GM19025 (cell line): ENCODE results near the gene HEPN1.
"Not testable (repeated sequence)": the region's sequence is repeated elsewhere in the genome, so short reads cannot be mapped to it uniquely, and the experiment has no call there.

Source experiments
- ATAC-seq: cut with Tn5 transposase; IDR thresholded peaks from one replicate; pipeline ENCODE4 v1.9.1; 2021; ENCODE audit warnings: mild to moderate bottlenecking, low read depth, moderate library complexity; ENCODE audit not compliant: unreplicated experiment

Gene HEPN1

GRCh38 chr11:124938206-124938765 is 19.2 kb downstream of the HEPN1 start:
- ATAC-seq, result no peak

DNA sequence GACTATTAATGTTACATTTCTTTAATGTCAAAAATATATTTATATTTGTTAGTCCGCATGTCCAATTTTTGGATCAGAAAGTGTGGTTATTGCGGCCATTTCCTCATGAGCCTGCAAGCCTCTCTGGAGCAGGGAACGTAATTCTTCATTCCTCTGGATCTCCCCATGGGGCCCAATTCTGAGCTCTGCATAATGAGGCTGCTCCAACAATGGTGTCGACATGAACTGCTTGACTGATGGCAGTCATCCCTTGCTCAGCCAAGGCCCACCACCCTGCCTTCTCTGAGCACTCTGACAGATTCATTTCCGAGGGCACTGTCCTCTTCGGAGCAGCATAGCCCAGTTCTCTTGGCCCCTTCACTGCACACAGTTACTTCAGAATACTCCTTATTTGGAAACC is 19.9 kb downstream of the HEPN1 start:
- no peak for ATAC-seq

GRCh38 chr11:124941703-124942102 is 22.7 kb downstream of the HEPN1 start:
- no peak for ATAC-seq

GRCh38 chr11:124942466-124943253 is 23.6 kb downstream of the HEPN1 start:
- no peak for ATAC-seq

DNA sequence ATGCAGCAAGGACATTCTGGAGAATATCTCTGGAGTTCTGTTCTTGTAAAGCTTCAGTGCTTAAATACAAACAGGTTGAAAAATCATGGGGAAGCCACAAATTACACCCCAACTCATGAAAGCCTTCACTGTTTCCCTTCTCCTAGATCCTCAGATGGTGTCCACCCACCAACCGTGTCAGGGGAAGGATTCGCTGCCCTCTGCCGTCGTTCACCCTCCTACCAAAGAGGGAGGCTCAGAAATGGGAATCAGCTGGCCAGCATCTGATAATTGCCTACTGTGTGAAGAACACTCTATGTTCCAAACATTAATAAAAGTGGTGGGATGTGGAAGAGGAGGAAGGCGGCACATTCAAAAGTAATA is 24.2 kb downstream of the HEPN1 start:
- ATAC-seq, result no peak

DNA sequence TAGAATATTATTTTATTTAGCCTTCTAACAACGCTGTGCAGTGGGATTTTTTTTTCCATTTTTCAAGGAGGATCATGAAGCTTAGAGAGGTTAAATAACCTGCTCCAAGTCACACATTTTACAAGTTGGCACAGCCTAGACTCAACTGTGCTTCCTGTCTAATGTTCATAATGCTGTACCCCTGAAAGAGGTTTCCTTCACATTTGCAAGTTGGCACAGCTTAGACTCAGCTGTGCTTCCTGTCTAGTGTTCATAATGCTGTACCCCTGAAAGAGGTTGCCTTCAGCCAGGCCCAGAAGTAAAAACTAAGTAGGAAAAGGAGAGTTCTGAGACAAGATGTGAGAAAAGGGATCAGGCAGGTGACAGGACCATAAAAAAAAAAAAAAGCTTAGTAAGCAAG is 24.7 kb downstream of the HEPN1 start:
- ATAC-seq, result no peak

GRCh38 chr11:124944565-124944964 is 25.5 kb downstream of the HEPN1 start:
- no peak for ATAC-seq

DNA sequence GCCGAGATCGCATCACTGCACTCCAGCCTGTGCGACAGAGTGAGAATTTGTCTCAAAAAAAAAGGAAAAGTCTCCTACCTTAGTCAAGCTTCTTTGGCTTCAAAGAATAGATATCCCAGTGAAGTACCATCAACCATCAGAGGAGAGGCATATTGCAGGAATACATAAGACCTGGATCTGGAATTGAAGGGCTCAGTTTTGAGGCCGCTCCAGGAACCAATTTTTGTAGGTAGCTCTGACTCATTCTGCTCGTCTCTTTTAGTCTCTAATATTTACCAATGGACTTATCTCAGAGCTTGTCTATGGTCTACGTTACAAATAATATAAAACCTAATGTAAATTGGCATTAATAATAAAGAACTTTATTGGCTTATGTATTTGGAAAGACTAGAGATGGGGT is 26.8 kb downstream of the HEPN1 start:
- no peak for ATAC-seq

DNA sequence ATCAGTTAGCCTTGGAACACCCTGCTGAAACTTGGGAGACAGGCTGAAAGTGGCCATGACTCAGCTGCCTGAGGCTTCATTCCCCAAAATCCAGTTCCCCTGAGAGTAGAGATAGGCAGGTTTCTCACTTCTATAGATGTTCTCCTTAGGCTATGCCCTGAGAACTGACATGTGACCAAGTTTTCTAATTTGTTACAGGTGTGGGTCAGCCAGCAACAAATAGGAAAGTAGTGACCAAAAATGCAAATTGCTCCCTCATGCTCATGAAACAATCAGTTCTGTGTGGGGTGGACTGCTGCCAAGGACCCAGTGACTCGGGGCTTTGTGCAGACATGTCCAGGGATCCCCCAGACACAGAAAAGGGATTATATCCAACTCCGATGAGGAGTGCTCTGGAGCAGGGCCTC is 27.7 kb downstream of the HEPN1 start:
- no peak for ATAC-seq

DNA sequence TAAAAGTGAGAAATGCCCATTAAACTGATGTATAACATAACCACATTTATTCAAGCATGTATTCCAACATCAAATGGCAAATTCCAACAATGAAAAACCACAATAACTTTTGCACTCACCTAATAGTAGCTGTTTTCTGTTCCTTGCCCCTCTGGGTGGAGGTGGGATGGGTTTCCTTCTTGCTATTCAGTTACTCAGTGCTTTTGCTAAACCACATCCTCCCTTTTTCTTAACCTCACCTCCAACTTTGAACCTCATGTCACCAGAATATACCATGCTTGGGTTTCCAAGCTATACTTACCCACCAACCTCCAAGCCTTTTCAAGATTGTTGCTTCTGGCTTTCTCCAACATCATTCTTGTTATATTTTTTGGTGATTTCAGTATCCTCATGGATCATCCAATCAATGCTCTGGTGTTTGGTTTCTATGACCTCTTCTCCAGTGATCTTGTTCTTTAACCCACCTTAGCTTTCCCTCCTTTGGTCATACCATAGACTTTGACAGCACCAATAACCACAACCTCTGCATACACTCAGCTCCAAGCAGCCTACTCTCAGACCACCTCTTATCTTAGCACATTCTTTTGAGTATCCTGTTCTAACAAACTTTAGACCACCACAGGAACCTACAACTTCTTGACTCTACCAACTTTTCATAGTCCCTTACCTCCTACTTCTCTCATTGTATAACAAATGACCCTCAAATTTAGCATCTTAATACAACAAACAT is 31.7 kb downstream of the HEPN1 start:
- ATAC-seq, result no peak

DNA sequence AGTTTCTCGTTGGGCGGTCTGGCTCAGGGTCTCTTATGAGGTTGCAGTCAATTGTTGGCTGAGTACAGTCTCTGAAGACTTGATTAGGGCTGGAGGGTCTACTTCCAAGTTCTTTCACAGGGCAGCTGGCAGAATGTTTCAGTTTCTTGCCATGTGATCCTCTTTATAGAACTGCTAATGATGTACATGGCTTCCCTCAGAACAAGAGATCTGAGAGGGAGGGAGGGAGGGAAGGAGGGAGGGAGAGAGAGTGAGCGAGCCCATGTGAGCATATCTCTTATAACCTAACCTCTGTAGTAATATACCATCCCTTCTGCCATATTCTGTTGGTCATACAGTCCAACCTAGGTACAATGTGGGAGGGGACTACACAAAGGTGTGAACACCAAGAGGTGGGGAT is 32.3 kb downstream of the HEPN1 start:
- no peak for ATAC-seq

GRCh38 chr11:124953753-124954589 is 34.9 kb downstream of the HEPN1 start, which contains the start of gene CCDC15:
CCDC15 (plus strand) TSS chr11:124954202; CDS start chr11:124954733, 531 bp downstream.
- peak; percentile 100 for ATAC-seq

DNA sequence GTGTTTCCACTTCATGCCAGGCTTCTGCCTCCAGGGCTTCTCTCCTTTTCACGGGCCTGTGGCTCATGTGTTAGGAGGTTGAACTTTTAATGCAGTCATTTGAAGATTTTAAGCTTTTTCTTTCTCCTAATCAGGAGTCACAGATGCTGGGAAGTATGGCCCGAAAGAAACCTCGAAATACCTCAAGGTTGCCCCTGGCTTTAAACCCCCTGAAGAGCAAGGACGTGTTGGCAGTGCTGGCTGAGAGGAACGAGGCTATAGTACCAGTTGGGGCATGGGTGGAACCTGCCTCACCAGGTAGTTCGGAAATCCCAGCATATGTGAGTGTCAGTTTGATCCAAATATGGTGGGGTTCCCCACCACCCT is 35.5 kb downstream of the HEPN1 start:
- ATAC-seq, result no peak

- ATAC-seq, result no peak
Observed at GRCh38 chr11:124955035-124955434, 36.0 kb downstream of the HEPN1 start.

DNA sequence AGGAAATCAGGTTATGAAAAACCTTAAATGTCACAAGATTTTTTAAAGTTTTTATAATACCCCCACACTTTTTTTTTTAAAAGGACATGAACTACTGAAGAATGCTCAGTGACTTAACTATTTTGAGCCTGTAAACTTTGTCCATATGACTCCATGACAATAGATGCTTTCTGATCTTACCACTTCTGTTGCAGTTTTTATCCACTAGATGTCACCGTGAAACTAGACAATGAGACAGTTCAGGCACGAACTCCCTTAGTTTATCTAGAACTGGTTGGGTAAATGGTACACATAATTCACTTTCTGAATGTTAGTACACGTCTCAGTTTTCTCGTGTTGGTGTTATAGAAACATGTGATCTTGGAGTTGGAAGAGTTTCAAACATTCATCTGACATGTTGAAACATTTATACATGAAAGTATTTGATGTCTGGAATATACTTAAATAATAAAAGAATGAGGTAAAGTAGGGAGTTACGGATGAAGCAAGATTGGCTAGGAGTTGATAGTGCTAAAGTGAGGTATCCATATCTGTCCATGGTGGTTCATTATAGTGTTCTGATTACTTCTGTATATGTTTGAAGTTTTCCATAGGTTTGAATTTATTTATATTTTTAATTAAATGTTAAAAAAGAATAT is 43.0 kb downstream of the HEPN1 start:
- ATAC-seq, result peak; percentile 90

DNA sequence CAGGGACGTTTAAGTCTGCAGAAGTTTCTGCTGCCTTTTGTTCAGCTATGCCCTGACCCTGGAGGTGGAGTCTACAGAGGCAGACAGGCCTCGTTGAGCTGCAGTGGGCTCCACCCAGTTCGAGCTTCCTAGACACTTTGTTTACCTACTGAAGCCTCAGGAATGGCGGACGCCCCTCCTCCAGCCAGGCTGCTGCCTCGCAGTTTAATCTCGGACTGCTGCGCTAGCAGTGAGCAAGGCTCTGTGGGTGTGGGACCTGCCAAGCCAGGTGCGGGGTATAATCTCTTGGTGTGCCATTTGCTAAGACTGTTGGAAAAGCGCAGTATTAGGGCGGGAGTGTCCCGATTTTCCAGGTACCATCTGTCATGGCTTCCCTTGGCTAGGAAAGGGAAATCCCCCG is 49.1 kb downstream of the HEPN1 start:
- ATAC-seq, result not testable (repeated sequence)
